ENCODE data around the gene RTF2.

DNA sequence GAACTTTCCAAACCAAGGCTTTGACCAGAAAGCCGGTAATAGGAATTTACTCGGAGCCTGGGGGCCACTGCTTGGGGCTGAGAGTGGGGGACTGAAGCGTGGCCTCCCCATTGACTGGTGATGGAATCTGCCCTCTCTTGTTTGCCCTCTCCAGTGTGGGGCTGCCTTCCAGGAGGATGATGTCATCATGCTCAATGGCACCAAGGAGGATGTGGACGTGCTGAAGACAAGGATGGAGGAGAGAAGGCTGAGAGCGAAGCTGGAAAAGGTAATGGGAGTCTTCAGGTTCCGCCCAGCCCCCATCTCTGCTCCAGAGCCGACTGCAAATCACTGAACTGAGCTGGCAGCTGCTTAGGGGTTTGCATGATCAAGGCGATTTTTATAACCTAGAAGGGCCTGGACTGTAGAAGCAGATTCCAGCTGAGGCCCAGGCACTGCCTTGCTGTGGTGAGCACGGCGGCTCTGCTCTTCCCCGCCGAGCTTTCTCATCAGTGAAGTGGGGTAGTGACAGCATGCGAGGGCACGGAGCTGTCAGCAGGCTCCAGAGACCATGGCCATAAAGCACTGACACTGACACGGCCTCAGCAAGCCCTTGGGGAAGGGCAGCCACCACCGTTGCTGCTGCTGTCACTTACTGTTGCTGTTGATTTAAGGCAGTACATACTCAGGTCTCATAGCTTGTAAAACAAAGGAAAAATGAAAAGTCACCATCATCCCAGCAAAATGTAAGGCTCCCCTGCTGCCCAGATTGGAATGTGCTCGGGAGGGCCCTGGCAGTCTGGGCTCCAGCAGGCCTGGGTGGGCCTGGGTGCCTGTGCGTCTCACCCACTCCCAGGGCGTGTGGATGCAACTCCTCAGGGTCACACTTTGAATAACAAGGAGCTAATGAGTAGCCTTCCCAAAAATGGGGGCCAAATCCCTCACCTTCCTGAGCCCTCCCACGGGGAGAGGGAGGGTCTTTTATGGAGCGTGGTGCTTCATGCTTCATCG, 45.0 kb downstream of the RTF2 start:
- TF ChIP-seq, protein P1, sequence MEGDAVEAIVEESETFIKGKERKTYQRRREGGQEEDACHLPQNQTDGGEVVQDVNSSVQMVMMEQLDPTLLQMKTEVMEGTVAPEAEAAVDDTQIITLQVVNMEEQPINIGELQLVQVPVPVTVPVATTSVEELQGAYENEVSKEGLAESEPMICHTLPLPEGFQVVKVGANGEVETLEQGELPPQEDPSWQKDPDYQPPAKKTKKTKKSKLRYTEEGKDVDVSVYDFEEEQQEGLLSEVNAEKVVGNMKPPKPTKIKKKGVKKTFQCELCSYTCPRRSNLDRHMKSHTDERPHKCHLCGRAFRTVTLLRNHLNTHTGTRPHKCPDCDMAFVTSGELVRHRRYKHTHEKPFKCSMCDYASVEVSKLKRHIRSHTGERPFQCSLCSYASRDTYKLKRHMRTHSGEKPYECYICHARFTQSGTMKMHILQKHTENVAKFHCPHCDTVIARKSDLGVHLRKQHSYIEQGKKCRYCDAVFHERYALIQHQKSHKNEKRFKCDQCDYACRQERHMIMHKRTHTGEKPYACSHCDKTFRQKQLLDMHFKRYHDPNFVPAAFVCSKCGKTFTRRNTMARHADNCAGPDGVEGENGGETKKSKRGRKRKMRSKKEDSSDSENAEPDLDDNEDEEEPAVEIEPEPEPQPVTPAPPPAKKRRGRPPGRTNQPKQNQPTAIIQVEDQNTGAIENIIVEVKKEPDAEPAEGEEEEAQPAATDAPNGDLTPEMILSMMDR (IDR thresholded peaks at IDR 0.05): no peak
- TF ChIP-seq POLR2A (IDR thresholded peaks at IDR 0.05) (no peak), POLR2AphosphoS5 (IDR thresholded peaks at IDR 0.05) (no peak), EP300 (IDR thresholded peaks at IDR 0.05) (no peak)
